Measurements from ENCODE around the gene ABHD1. TPM values are rescaled to one million over a fixed set of nuclear protein-coding genes. Genes with fewer than 3 reads are reported as not detected.

The ABHD1 gene
- total and polyA plus RNA-seq, 2 donors from 2014 or later: 0.69 to 2.9 TPM

- H3K27me3 ChIP-seq (ENCODE audit: control insufficient read depth, insufficient read depth, low read length): no peaks in the 10 kb centered on the region
- no peak for TF ChIP-seq CTCF (IDR thresholded peaks at IDR 0.05; ENCODE audit: borderline replicate concordance, extremely low read depth, insufficient read depth)
- H3K36me3 ChIP-seq (ENCODE audit: control insufficient read depth in 2 of 3, insufficient read depth in 3 of 3, low read length in 3 of 3): no peaks in the 10 kb centered on the region
- intact Hi-C loops (cut with DNase I): no loop called here
- peak overlapping the region; percentile 20 to 55 (median 36) for H3K4me3 ChIP-seq (ENCODE audit: low read length in 3 of 3)
- H3K4me1 ChIP-seq (ENCODE audit: control insufficient read depth in 2 of 3, insufficient read depth in 2 of 3, low read depth in 1 of 3, low read length in 3 of 3): peaks cover 0 to 16% (median 9%) of the 10 kb centered on the region in 3 donors
- H3K27ac ChIP-seq (ENCODE audit: low read depth in 2 of 2, low read length in 2 of 2): peak overlapping the region; percentile 54 to 82
- DNase-seq: peak in 1 of 5 donors; percentile 74
- no peak for FAIRE-seq
- no peak overlapping the region for H3K9ac ChIP-seq (ENCODE audit: low read length in 3 of 3)
- no peaks in the 10 kb centered on the region for H3K9me3 ChIP-seq (ENCODE audit: control insufficient read depth in 2 of 3, insufficient read depth in 1 of 3, low read length in 3 of 3)
These were observed 44.1 kb upstream of the ABHD1 start for GRCh38 chr2:27079233-27080139.

- no peaks in the 10 kb centered on the region for H3K36me3 ChIP-seq (ENCODE audit: control insufficient read depth in 2 of 3, insufficient read depth in 3 of 3, low read length in 3 of 3)
- H3K27me3 ChIP-seq (ENCODE audit: control insufficient read depth, insufficient read depth, low read length): no peaks in the 10 kb centered on the region
- intact Hi-C loops (cut with DNase I): no loop called here
- H3K27ac ChIP-seq (ENCODE audit: low read depth in 2 of 2, low read length in 2 of 2): peak overlapping the region in 1 of 2 donors; percentile 8
- peaks cover under 1 to 13% (median 5%) of the 10 kb centered on the region in 3 donors for H3K4me1 ChIP-seq (ENCODE audit: control insufficient read depth in 2 of 3, insufficient read depth in 2 of 3, low read depth in 1 of 3, low read length in 3 of 3)
- no peak for TF ChIP-seq CTCF (IDR thresholded peaks at IDR 0.05; ENCODE audit: borderline replicate concordance, extremely low read depth, insufficient read depth)
- peak overlapping the region in 2 of 3 donors; percentile 36 to 55 for H3K4me3 ChIP-seq (ENCODE audit: low read length in 3 of 3)
- FAIRE-seq (no peak), DNase-seq (no peak)
- H3K9me3 ChIP-seq (ENCODE audit: control insufficient read depth in 2 of 3, insufficient read depth in 1 of 3, low read length in 3 of 3): no peaks in the 10 kb centered on the region
- peak overlapping the region in 1 of 3 donors; percentile 5 for H3K9ac ChIP-seq (ENCODE audit: low read length in 3 of 3)
These were observed 43.5 kb upstream of the ABHD1 start for GRCh38 chr2:27080140-27080469.

- intact Hi-C loops (cut with DNase I): no loop called here
- Histone ChIP-seq H3K27me3 (ENCODE audit: control insufficient read depth, insufficient read depth, low read length) (no peaks in the 10 kb centered on the region), H3K4me1 (ENCODE audit: control insufficient read depth in 2 of 3, insufficient read depth in 2 of 3, low read depth in 1 of 3, low read length in 3 of 3) (peaks cover 4 to 18% (median 5%) of the 10 kb centered on the region in 3 donors), H3K9ac (ENCODE audit: low read length in 3 of 3) (peak overlapping the region in 1 of 3 donors; percentile 5), H3K9me3 (ENCODE audit: control insufficient read depth in 2 of 3, insufficient read depth in 1 of 3, low read length in 3 of 3) (no peaks in the 10 kb centered on the region), H3K27ac (ENCODE audit: low read depth in 2 of 2, low read length in 2 of 2) (peak overlapping the region in 1 of 2 donors; percentile 23), H3K36me3 (ENCODE audit: control insufficient read depth in 2 of 3, insufficient read depth in 3 of 3, low read length in 3 of 3) (no peaks in the 10 kb centered on the region), H3K4me3 (ENCODE audit: low read length in 3 of 3) (peak overlapping the region in 2 of 3 donors; percentile 12 to 55)
- FAIRE-seq (no peak), DNase-seq (peak in 1 of 5 donors; percentile 79)
- no peak for TF ChIP-seq CTCF (IDR thresholded peaks at IDR 0.05; ENCODE audit: borderline replicate concordance, extremely low read depth, insufficient read depth)
These were observed 43.0 kb upstream of the ABHD1 start for GRCh38 chr2:27080603-27080936.

All from kidney (tissue), 14 donors.